AG10803 (cell line): ENCODE measurements around the gene PBX3.

ENCODE experiments used
- DNase-seq: peaks from one replicate; pipeline ENCODE4 v3.0.0; 2010; ENCODE audit warnings: low read depth
- H3K4me3 ChIP-seq: 2 replicates; pipeline ENCODE4 v1.5.1; 2011; ENCODE audit warnings: mild to moderate bottlenecking, low read length, control low read depth
- TF ChIP-seq, protein P1 (sequence below): conservative IDR thresholded peaks from 2 replicates; pipeline ENCODE4 v1.5.1; 2011; ENCODE audit warnings: mild to moderate bottlenecking, low read length, control low read depth, inconsistent platforms

The PBX3 gene

DNA sequence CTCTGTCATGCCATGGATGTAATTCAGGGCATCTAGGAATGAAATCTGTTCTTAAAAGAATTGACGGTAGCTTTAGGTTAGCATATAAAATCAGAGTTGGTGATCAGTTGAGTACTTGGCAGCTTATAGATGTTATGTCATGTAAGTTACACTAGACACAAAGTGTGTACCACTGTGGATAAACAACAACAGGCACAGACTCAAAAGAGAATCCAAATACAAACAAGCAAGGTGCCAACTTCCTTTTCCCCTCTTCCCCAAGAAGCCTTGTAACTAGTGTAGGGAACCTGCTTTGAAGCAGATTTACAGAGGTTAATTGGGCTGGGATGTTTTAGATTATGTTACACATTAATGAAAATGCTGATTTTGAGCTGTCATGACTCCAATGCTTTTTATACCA, 167.2 kb downstream of the PBX3 start:
- no peak overlapping the region for H3K4me3 ChIP-seq
- TF ChIP-seq, protein P1, sequence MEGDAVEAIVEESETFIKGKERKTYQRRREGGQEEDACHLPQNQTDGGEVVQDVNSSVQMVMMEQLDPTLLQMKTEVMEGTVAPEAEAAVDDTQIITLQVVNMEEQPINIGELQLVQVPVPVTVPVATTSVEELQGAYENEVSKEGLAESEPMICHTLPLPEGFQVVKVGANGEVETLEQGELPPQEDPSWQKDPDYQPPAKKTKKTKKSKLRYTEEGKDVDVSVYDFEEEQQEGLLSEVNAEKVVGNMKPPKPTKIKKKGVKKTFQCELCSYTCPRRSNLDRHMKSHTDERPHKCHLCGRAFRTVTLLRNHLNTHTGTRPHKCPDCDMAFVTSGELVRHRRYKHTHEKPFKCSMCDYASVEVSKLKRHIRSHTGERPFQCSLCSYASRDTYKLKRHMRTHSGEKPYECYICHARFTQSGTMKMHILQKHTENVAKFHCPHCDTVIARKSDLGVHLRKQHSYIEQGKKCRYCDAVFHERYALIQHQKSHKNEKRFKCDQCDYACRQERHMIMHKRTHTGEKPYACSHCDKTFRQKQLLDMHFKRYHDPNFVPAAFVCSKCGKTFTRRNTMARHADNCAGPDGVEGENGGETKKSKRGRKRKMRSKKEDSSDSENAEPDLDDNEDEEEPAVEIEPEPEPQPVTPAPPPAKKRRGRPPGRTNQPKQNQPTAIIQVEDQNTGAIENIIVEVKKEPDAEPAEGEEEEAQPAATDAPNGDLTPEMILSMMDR, result no peak
- no peak for DNase-seq

DNA sequence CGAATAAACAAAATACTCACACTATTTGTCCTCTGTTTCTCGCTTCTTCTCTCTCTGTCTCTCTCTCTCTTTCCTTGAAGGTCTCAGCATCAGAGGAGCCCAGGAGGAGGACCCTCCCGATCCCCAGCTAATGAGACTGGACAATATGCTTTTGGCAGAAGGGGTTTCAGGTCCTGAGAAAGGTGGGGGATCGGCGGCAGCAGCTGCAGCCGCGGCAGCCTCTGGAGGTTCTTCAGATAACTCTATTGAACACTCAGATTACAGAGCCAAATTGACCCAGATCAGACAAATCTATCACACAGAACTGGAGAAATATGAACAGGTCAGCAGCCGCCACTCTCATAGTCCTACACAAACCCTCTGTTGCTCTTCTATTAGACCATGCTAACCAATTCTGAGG, 168.4 kb downstream of the PBX3 start:
- TF ChIP-seq, protein P1, result no peak
- DNase-seq, result no peak
- H3K4me3 ChIP-seq, result no peak overlapping the region

DNA sequence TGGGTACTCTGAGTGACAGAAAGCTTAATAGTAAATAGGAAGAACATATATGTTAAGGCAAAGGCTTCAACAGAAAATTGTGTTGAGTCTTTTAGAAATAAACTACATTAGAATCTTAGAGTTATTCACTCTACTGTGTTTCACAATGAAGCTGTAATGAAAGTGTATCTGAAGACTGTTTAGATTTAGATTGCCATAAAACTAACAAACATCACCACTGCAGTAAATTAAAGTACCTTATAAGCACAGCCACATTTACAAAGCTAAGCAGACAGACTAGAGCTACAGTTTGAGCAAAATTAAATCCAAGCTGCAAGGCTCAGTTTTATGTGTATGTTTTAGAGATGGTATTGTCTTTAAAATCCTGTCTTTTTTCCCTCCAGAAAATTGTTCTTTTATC, 172.4 kb downstream of the PBX3 start:
- no peak for DNase-seq
- H3K4me3 ChIP-seq, result no peak overlapping the region
- TF ChIP-seq, protein P1, result no peak

DNA sequence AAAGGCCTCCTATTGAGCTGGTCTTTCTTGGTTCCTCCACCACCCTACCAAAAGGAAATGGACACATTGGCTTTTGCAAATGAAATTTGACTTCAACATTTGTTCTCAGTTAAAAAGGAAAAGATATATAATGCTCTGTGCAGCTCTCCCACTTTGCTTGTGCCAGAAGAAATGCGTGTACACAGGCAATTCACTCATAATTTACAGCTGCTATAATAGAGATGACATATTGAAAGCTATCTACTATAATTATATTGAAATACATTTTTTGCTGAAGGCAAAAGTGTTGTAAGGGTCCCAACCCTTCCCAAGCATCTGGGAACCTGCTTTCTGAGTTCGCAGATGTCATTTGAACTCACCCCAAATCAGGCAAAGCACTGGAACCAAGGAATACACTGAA, 173.2 kb downstream of the PBX3 start:
- no peak for DNase-seq
- H3K4me3 ChIP-seq, result no peak overlapping the region
- TF ChIP-seq, protein P1, result no peak

DNA sequence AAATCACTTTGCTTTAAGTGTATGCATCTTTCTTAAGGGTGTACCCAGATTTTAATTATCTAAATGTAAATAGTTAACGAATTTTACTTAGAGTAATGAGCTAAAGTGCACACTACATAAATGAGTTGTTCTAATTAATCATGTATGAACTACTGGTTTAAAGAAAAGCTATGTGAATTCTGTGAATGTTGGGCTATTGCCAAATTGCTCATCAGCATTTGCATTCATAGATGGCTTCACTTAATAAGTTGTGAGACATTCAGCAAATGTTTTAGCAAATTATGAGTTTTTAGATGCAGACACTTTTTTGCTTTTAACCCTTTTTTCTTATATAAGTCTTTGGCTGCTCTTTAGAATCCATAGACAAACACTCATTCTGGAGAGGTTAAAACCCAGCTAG, 175.7 kb downstream of the PBX3 start:
- TF ChIP-seq, protein P1, result no peak
- peak; percentile 13 for DNase-seq
- no peak overlapping the region for H3K4me3 ChIP-seq

DNA sequence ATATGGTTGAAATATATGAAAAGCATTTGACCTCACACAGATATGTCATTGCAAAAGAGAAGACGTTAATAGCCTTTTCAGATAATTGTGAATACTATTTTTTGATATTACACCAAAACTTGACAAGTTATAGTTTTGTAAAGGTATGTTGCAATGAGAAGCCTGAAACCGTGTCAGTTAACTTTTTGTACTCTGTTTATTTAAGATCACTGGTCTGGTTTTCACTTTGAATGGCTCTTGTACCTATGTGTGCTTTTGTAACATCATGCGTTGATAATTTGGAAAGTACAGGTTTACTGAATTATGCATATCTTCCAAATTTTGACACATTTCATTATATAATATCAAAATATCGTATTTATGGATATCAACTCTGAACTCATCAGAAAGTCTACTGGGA, 177.2 kb downstream of the PBX3 start:
- no peak for DNase-seq
- no peak overlapping the region for H3K4me3 ChIP-seq
- TF ChIP-seq, protein P1, result no peak

DNA sequence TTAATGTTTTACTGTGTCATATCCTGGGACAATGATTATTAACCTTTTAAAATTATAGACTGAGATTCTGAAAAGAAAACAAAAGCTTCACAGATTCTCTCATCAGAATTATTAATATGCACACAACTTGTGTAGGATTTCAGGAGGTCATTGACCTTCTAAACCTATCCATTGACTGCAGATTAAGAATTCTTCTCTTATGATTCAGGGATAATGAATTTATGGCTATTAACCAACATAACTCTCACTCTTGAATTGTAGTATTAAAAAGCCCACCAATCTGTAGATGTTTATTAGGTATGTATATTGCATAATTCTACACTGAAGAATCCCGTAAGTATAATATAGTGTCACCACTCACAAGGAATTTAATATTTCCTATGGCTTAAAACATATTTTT, 179.8 kb downstream of the PBX3 start:
- TF ChIP-seq, protein P1, result no peak
- DNase-seq, result no peak
- H3K4me3 ChIP-seq, result no peak overlapping the region
